Psoas muscle (tissue), 8 donors: ENCODE data around the gene NFKB2. TPM values are rescaled to one million over a fixed set of nuclear protein-coding genes. Genes with fewer than 3 reads are reported as not detected.

Experiments used
- ATAC-seq, 4 donors: fragments of 200-7000 bp; cut with Tn5 transposase; one replicate each; pipeline ENCODE4 v1.9.1; 2020; ENCODE audit warnings: moderate library complexity in 3 of 4, mild to moderate bottlenecking in 2 of 4
- DNase-seq, 2 donors: peaks; one replicate each; pipeline ENCODE4 v3.0.0-alpha.2; 2020
- H3K27ac ChIP-seq: fragments of 200-600 bp; one replicate; pipeline ENCODE4 v1.8.0; 2022
- H3K27me3 ChIP-seq, 3 donors: fragments of 200-600 bp in 1 of 3; one replicate each; pipeline versions ENCODE4 v1.6.1 to v1.8.0; 2013 to 2022; ENCODE audit warnings: low read length in 2 of 3, mild to moderate bottlenecking in 2 of 3, moderate library complexity in 1 of 3; ENCODE audit not compliant: insufficient read depth in 3 of 3
- H3K36me3 ChIP-seq, 2 donors: fragments of 200-600 bp in 1 of 2; one replicate each; pipeline versions ENCODE4 v1.6.1 to v1.8.0; 2013 to 2022; ENCODE audit warnings: low read depth in 1 of 2, mild to moderate bottlenecking in 1 of 2, moderate library complexity in 1 of 2; ENCODE audit not compliant: insufficient read depth in 1 of 2
- H3K4me1 ChIP-seq: fragments of 200-600 bp; one replicate; pipeline ENCODE4 v1.8.0; 2022
- H3K4me3 ChIP-seq: fragments of 200-600 bp; one replicate; pipeline ENCODE4 v1.8.0; 2022; ENCODE audit warnings: mild to moderate bottlenecking
- H3K9me3 ChIP-seq: fragments of 200-600 bp; one replicate; pipeline ENCODE4 v1.8.0; 2022
- CTCF ChIP-seq: fragments of 200-600 bp; IDR thresholded peaks from one replicate; pipeline ENCODE4 v1.8.0; 2022; ENCODE audit warnings: antibody characterized with exemption
- WGBS, 3 donors: extraction: QIAGEN DNeasy Blood & Tissue Kit; methylation state at CpG; one replicate each; pipeline versions ENCODE4 v1.1.6 to v1.1.7; 2013; 5-methylcytosine and 5-hydroxymethylcytosine counted together
- intact Hi-C, 2 donors: fragments of 100-400 bp; cut with DNase I; formaldehyde crosslinking; loops; one replicate each; pipeline versions ENCODE4 v1.11.0 to v1.14.2; 2022
- polyA plus RNA-seq, 3 donors: library from polyadenylated mRNA; stranded (reverse); fragments of 200-250 nt; gene quantifications; one replicate each; pipeline ENCODE4 v1.2.3, GENCODE V29; 2013
- total RNA-seq, 4 donors: library from RNA; stranded (reverse); fragmentation: NEBNext Ultra II Directional in 2 of 4; extraction: Animal tissue kit (Norgen Biotek cat#: 25700) in 2 of 4; gene quantifications; one replicate each; pipeline versions ENCODE4 v1.2.1 to v1.2.4, GENCODE V29; 2021 to 2023
- donor health status: healthy with polysubstance abuse.
- donor health status: DM: no; HTN: no; CAD: no; lungs with moderate emphysema.
- donor health status: Bipolar disorder and iron deficiency.
- donor health status: healthy.
- donor health status: DM: yes; HTN: yes; CAD: no.
- donor health status: DM: no; HTN: no; CAD: no.
- donor health status: DM: no; HTN: no; CAD: no.
- donor health status: DM: yes; HTN: yes; CAD: no.

The NFKB2 gene
- total and polyA plus RNA-seq, 7 donors = 8.3 to 86.0 (median 12.6) TPM

DNA sequence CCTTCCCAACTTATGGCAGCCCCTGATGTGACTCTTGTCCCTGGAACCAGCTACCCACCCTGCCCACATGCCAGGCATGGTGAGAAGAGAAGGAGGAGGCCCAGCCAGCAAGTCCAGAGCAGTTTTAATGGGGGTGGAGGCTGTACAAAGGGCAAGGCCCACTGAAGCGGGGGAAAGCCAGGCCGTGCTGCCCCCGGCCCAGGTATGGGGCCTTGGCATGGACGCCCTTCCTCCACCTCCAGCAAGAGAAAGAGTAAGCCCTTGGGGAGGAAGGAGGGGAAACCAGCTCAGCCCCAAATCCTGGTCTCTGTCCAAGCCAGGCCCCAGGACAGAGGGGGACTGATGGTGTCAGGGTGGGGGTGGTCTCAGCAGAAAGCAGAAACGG lies 7.0 kb downstream of the NFKB2 start:
- intact Hi-C loops = loop anchor here in 1 of 2 donors (5.0 kb wide), 1 partner anchor 235 kb away; no protein-coding TSS in a partner anchor
- Histone ChIP-seq H3K27me3 (peaks cover 0 to 4% (median 0%) of the 10 kb centered on the region in 3 donors), H3K4me3 (no peak overlapping the region), H3K27ac (no peak overlapping the region), H3K36me3 (peaks cover 0 to 47% of the 10 kb centered on the region in 2 donors), H3K9me3 (no peaks in the 10 kb centered on the region), H3K4me1 (peaks cover 9% of the 10 kb centered on the region)
- TF ChIP-seq CTCF = no peak
- WGBS, 3 donors = 75 to 86% (median 85%) methylated on average over 5 of the region's 5 CpGs
- no peak for ATAC-seq
- DNase-seq = no peak

- DNase-seq (no peak), ATAC-seq (no peak)
- Histone ChIP-seq H3K27ac (no peak overlapping the region), H3K4me1 (peaks cover 9% of the 10 kb centered on the region), H3K4me3 (no peak overlapping the region), H3K36me3 (peaks cover 0 to 41% of the 10 kb centered on the region in 2 donors), H3K9me3 (no peaks in the 10 kb centered on the region), H3K27me3 (peaks cover 0 to 10% (median 2%) of the 10 kb centered on the region in 3 donors)
- no peak for TF ChIP-seq CTCF
- intact Hi-C loops = loop anchor here in 1 of 2 donors (5.0 kb wide), 1 partner anchor 236 kb away; no protein-coding TSS in a partner anchor
- WGBS, 3 donors = 81 to 86% (median 85%) methylated on average over 13 of the region's 13 CpGs
Measured at GRCh38 chr10:102403115-102403514, 7.6 kb downstream of the NFKB2 start.

GRCh38 chr10:102404361-102405107 lies 9.0 kb downstream of the NFKB2 start:
- no peaks in the 10 kb centered on the region for H3K9me3 ChIP-seq
- no peak overlapping the region for H3K4me3 ChIP-seq
- DNase-seq = no peak
- H3K27me3 ChIP-seq = peaks cover 0 to 22% (median 10%) of the 10 kb centered on the region in 3 donors
- intact Hi-C loops = loop anchor here in 1 of 2 donors (5.0 kb wide), 1 partner anchor 237 kb away; no protein-coding TSS in a partner anchor
- 81 to 88% (median 83%) methylated on average over 14 to 17 of the region's 17 CpGs for WGBS, 3 donors
- peaks cover 0 to 34% of the 10 kb centered on the region in 2 donors for H3K36me3 ChIP-seq
- no peak overlapping the region for H3K27ac ChIP-seq
- peaks cover 3% of the 10 kb centered on the region for H3K4me1 ChIP-seq
- TF ChIP-seq CTCF = no peak
- ATAC-seq = no peak

DNA sequence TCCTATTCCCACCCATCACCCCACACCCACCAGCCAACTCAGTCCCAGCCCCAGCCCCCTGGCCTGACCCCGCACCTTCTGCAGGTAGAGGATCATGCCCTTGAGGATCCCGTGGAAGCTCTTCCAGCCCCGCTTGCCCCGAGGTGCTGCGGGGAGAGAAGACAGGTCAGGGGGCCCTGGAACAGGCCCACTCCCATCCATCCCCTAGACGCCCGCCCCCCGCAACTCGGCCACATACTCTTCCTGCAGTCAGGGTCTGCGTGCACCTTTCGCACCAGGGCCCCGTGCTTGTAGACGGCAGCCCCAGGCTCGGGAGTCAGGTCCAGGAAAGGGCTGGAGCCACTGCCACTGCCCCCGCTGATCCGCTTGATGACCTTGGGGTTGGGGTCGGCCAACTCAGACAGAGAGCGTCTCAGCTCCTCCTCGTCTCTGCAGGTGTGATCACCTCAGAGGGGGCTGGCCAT lies 9.6 kb downstream of the NFKB2 start:
- Histone ChIP-seq H3K4me1 (peaks cover under 1% of the 10 kb centered on the region), H3K27me3 (peaks cover 0 to 28% (median 16%) of the 10 kb centered on the region in 3 donors), H3K4me3 (no peak overlapping the region), H3K27ac (no peak overlapping the region), H3K9me3 (no peaks in the 10 kb centered on the region), H3K36me3 (peaks cover 0 to 30% of the 10 kb centered on the region in 2 donors)
- intact Hi-C loops = no loop called here
- DNase-seq = no peak
- 76 to 81% (median 77%) methylated on average over 15 to 19 of the region's 19 CpGs for WGBS, 3 donors
- TF ChIP-seq CTCF = no peak
- ATAC-seq = no peak
